ENCODE measurements around the gene CLOCK.

GRCh38 chr4:55518442-55518841 is 28.3 kb downstream of the CLOCK start:
- TF ChIP-seq CTCF (IDR thresholded peaks at IDR 0.05; ENCODE audit: poor library complexity), result no peak
- no peak for TF ChIP-seq EZH2 (IDR thresholded peaks at IDR 0.05; ENCODE audit: borderline replicate concordance)
- no peak for TF ChIP-seq EZH2phosphoT487 (IDR thresholded peaks at IDR 0.05; ENCODE audit: low read depth, severe bottlenecking, unreplicated experiment)
